Activated B cell treated with CpG ODN at 0.5 μM for 24 hours (primary cell): ENCODE measurements around the gene ABCG4. TPM values are rescaled to one million over a fixed set of nuclear protein-coding genes. Genes with fewer than 3 reads are reported as not detected.
"Not testable (repeated sequence)": the region's sequence is repeated elsewhere in the genome, so short reads cannot be mapped to it uniquely, and the experiment has no call there.

ENCODE experiments used
- ATAC-seq: fragments of 200-7000 bp; cut with Tn5 transposase; one replicate; pipeline ENCODE4 v1.10.0; 2021; ENCODE audit warnings: low read depth, mild to moderate bottlenecking, moderate library complexity
- CTCF ChIA-PET: fragments of 350-600 bp; sonication (Branson Sonifier 250); formaldehyde crosslinking; loops from one replicate; lab custom pipeline; 2021; ENCODE audit warnings: antibody characterized with exemption; lab: Charles Lee
- POLR2A ChIA-PET: fragments of 350-600 bp; sonication (Branson Sonifier 250); formaldehyde crosslinking; loops from one replicate; lab custom pipeline; 2021; ENCODE audit warnings: antibody characterized with exemption; lab: Charles Lee
- DNase-seq: peaks from one replicate; pipeline ENCODE4 v3.0.0; 2022
- H3K27ac Mint-ChIP-seq: one replicate; pipeline ENCODE4 v1.8.0; 2020; ENCODE audit warnings: mixed read lengths
- H3K27me3 Mint-ChIP-seq: one replicate; pipeline ENCODE4 v1.8.0; 2021; ENCODE audit warnings: mixed read lengths
- H3K36me3 Mint-ChIP-seq: one replicate; pipeline ENCODE4 v1.8.0; 2021; ENCODE audit warnings: low read depth, mixed read lengths
- H3K4me1 Mint-ChIP-seq: one replicate; pipeline ENCODE4 v1.8.0; 2021; ENCODE audit warnings: mixed read lengths
- H3K4me3 Mint-ChIP-seq: one replicate; pipeline ENCODE4 v1.8.0; 2020; ENCODE audit warnings: mild to moderate bottlenecking, mixed read lengths
- H3K9me3 Mint-ChIP-seq: one replicate; pipeline ENCODE4 v1.8.0; 2020; ENCODE audit warnings: mixed read lengths
- intact Hi-C: fragments of 100-400 bp; cut with micrococcal nuclease; formaldehyde crosslinking; loops from one replicate; pipeline ENCODE4 v1.15.1; 2024
- total RNA-seq: library from RNA; stranded (reverse); gene quantifications from 2 replicates; pipeline ENCODE4 v1.2.3, GENCODE V29; 2022
- TF ChIP-seq, protein P1 (sequence below): fragments of 200-600 bp; IDR thresholded peaks from one replicate; pipeline ENCODE4 v1.8.0; 2022; ENCODE audit warnings: antibody characterized with exemption, mild to moderate bottlenecking

The ABCG4 gene
- total RNA-seq, 1 donor from 2014 or later, result not detected

DNA sequence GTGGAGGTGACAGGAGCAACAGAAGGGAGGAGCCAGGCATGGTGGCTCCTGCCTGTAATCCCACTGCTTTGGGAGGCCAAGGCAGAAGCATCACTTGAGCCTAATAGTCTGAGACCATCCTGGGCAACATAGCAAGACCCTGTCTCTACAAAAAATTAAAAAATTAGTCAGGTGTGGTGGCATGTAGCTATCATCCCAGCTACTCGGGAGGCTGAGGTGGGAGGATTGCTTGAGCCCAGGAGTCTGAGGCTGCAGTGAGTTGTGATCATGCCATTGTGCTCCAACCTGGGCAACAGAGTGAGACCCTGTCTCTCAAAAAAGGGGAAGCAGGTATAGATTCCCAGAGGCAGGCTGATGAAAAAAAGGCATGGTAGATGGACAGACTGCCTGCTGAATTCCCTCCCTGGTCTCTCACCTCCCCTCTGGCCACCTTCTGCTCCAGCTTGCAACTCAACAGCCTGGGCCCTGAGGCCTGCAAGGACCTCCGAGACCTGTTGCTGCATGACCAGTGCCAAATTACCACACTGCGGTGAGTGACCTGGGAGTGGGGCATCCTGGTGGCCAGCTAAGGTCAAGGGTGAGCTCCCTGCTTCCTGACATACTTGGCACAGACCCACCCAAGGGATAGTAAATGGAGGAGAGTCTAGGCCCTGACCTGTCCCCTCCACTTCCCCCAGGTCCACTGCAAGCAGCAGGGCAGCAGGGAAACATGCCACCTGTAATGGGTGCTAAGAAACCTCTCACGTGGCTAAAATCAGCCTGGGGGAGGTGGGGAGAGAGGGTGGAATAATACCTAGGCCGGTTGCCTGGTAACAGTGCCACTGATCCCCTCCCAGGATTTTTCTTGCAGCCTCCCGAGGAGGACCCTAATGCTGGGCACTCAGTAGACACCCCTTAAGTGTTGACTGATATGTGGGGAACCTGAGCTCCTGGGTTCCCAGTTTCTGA, 32.2 kb downstream of the ABCG4 start:
- TF ChIP-seq, protein P1, sequence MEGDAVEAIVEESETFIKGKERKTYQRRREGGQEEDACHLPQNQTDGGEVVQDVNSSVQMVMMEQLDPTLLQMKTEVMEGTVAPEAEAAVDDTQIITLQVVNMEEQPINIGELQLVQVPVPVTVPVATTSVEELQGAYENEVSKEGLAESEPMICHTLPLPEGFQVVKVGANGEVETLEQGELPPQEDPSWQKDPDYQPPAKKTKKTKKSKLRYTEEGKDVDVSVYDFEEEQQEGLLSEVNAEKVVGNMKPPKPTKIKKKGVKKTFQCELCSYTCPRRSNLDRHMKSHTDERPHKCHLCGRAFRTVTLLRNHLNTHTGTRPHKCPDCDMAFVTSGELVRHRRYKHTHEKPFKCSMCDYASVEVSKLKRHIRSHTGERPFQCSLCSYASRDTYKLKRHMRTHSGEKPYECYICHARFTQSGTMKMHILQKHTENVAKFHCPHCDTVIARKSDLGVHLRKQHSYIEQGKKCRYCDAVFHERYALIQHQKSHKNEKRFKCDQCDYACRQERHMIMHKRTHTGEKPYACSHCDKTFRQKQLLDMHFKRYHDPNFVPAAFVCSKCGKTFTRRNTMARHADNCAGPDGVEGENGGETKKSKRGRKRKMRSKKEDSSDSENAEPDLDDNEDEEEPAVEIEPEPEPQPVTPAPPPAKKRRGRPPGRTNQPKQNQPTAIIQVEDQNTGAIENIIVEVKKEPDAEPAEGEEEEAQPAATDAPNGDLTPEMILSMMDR, result no peak
- no peak for DNase-seq
- no peak overlapping the region for H3K27ac Mint-ChIP-seq
- H3K4me1 Mint-ChIP-seq, result peaks cover 8% of the 10 kb centered on the region
- H3K36me3 Mint-ChIP-seq, result peaks cover 6% of the 10 kb centered on the region
- no peak overlapping the region for H3K4me3 Mint-ChIP-seq
- peaks cover 4% of the 10 kb centered on the region for H3K27me3 Mint-ChIP-seq
- CTCF ChIA-PET, result interaction anchor here (0.6 to 1.8 kb wide), 2 partner anchors 16 to 156 kb away, joined by 3 to 4 read pairs; no protein-coding TSS in a partner anchor
- POLR2A ChIA-PET, result interaction anchor here (0.6 kb wide), 1 partner anchor 48 kb away, joined by 5 read pairs; no protein-coding TSS in a partner anchor
- intact Hi-C loops, result no loop called here
- ATAC-seq, result no peak
- H3K9me3 Mint-ChIP-seq, result no peaks in the 10 kb centered on the region

DNA sequence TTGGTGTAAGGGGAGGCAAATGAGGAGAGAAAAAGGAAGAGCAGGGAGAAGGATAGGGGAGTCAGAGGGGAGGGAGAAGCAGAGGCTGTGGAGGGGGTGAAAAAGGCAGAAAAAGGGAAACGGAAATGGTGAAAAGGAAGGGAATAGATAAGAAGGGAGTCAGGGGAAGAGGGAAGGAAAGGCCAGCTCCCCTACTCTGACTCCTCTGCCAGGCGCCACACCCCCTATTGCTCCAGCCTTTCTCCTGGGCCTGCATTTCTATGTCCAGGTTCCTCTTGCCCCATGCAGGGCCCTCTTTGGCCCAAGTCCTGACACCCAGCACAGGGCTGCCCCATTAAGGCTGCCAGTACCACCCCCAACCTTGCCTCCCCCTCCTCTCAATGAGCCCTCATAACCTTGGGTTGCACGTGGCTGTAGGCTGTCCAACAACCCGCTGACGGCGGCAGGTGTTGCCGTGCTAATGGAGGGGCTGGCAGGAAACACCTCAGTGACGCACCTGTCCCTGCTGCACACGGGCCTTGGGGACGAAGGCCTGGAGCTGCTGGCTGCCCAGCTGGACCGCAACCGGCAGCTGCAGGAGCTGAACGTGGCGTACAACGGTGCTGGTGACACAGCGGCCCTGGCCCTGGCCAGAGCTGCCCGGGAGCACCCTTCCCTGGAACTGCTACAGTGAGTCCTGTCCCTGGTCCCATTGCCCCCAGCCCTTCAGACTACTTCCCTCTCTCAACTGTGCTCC, 33.0 kb downstream of the ABCG4 start:
- ATAC-seq (no peak), DNase-seq (no peak)
- TF ChIP-seq, protein P1, result no peak
- Mint-ChIP-seq H3K36me3 (peaks cover 6% of the 10 kb centered on the region), H3K27ac (no peak overlapping the region), H3K4me3 (no peak overlapping the region), H3K9me3 (no peaks in the 10 kb centered on the region), H3K27me3 (peaks cover 6% of the 10 kb centered on the region), H3K4me1 (peaks cover 8% of the 10 kb centered on the region)
- ChIA-PET CTCF (no interaction called here), POLR2A (interaction anchor here (0.6 kb wide), 1 partner anchor 47 kb away, joined by 5 read pairs; no protein-coding TSS in a partner anchor)
- intact Hi-C loops, result no loop called here

DNA sequence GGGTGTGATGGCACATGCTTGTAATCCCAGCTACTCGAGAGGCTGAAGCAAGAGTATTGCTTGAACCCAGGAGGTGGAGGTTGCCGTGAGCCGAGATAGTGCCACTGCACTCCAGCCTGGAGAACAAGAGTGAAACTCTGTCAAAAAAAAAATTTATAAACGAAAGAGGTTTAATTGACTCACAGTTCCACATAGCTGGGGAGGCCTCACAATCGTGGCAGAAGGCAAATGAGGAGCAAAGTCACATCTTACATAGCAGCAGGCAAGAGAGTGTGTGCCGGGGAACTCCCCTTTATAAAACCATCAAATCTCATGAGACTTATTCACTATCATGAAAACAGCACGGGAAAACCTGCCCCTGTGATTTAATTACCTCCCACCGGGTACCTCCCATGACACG, 35.5 kb downstream of the ABCG4 start:
- not testable (repeated sequence) for H3K27me3 Mint-ChIP-seq, H3K36me3 Mint-ChIP-seq, H3K4me1 Mint-ChIP-seq, H3K4me3 Mint-ChIP-seq, DNase-seq, H3K9me3 Mint-ChIP-seq
- peak; percentile 75 for ATAC-seq
- CTCF ChIA-PET, result interaction anchor here (1.0 kb wide), 1 partner anchor 11 kb away, joined by 3 read pairs; no protein-coding TSS in a partner anchor
- intact Hi-C loops, result loop anchor here (2.0 kb wide), 1 partner anchor 16 kb away; the partner anchor contains the start of gene NLRX1
- H3K27ac Mint-ChIP-seq, result peak overlapping the region; percentile 41
- POLR2A ChIA-PET, result interaction anchor here (0.6 to 1.1 kb wide), 2 partner anchors 15 to 397 kb away, joined by 4 to 6 read pairs; no protein-coding TSS in a partner anchor

DNA sequence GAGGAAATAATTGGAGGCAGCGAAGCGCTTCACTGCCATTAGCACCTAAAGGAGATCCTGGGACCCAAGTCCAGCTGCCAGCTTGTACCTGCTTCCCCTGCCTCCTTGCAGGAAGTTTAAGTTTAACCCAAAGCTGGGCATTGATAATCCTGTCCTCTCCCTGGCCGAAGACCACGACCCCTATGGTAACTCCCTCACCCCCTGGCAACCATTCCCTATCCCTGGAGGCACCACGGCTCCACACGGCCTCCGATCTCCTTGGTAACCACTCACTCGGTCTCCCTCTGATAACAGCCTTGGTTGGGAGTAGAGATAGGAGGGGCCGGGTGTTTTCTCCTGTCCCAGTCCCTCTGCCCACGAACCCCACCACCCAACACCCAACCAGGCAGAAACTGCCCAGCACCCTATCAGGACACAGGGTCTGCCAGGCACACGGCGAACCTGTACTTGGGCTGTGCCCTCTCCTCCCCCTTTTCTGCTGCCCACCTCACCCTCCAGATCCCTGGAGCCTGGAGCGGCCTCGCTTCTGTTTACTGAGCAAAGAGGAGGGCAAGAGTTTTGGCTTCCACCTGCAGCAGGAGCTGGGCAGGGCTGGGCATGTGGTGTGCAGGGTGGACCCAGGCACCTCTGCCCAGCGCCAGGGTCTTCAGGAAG, 37.3 kb downstream of the ABCG4 start:
- Mint-ChIP-seq H3K9me3 (no peaks in the 10 kb centered on the region), H3K4me3 (no peak overlapping the region), H3K27ac (no peak overlapping the region), H3K36me3 (peaks cover 3% of the 10 kb centered on the region), H3K27me3 (peaks cover 9% of the 10 kb centered on the region), H3K4me1 (peaks cover 8% of the 10 kb centered on the region)
- intact Hi-C loops, result loop anchor here (2.0 kb wide), 1 partner anchor 17 kb away; the partner anchor contains the start of gene NLRX1
- no peak for ATAC-seq
- DNase-seq, result no peak
- TF ChIP-seq, protein P1, result no peak
- POLR2A ChIA-PET, result interaction anchor here (0.6 kb wide), 1 partner anchor 91 kb away, joined by 7 read pairs; no protein-coding TSS in a partner anchor
- CTCF ChIA-PET, result no interaction called here
